ENCODE measurements around the gene ZNF777.
"Not testable (repeated sequence)": the region's sequence is repeated elsewhere in the genome, so short reads cannot be mapped to it uniquely, and the experiment has no call there.

The ZNF777 gene

GRCh38 chr7:149460493-149461277, at the start of gene ZNF777:
ZNF777 (minus strand) TSS chr7:149461062; CDS start chr7:149456022, 5,040 bp downstream.
- peak; percentile 81 for DNase-seq

GRCh38 chr7:149510248-149510647, 49.4 kb upstream of the ZNF777 start:
- DNase-seq = no peak

- no peak for DNase-seq
Measured at GRCh38 chr7:149509774-149510173, 48.9 kb upstream of the ZNF777 start.

GRCh38 chr7:149505551-149505950, 44.7 kb upstream of the ZNF777 start:
- DNase-seq = no peak

- no peak for DNase-seq
Measured at GRCh38 chr7:149501651-149502050, 40.8 kb upstream of the ZNF777 start.

GRCh38 chr7:149500910-149501309, 40.0 kb upstream of the ZNF777 start:
- no peak for DNase-seq

GRCh38 chr7:149500201-149500600, 39.3 kb upstream of the ZNF777 start:
- DNase-seq = no peak

GRCh38 chr7:149498811-149499210, 37.9 kb upstream of the ZNF777 start:
- DNase-seq = no peak

GRCh38 chr7:149497467-149498261, 36.8 kb upstream of the ZNF777 start, which contains the start of gene ZNF746:
ZNF746 (minus strand) TSS chr7:149497809; CDS start chr7:149497536, 273 bp downstream.
- DNase-seq = peak; percentile 85

GRCh38 chr7:149496642-149497391, 36.0 kb upstream of the ZNF777 start:
- DNase-seq = peak; percentile 62

- no peak for DNase-seq
Measured at GRCh38 chr7:149495785-149496641, 35.2 kb upstream of the ZNF777 start.

GRCh38 chr7:149494738-149495368, 34.0 kb upstream of the ZNF777 start:
- no peak for DNase-seq

GRCh38 chr7:149493975-149494374, 33.1 kb upstream of the ZNF777 start:
- DNase-seq = not testable (repeated sequence)

- DNase-seq = no peak
Measured at GRCh38 chr7:149493366-149493765, 32.5 kb upstream of the ZNF777 start.

- no peak for DNase-seq
Measured at GRCh38 chr7:149490083-149490760, 29.4 kb upstream of the ZNF777 start.

GRCh38 chr7:149489391-149490024, 28.6 kb upstream of the ZNF777 start:
- DNase-seq = no peak

GRCh38 chr7:149479568-149479967, 18.7 kb upstream of the ZNF777 start:
- no peak for DNase-seq

- DNase-seq = no peak
Measured at GRCh38 chr7:149478754-149479153, 17.9 kb upstream of the ZNF777 start.

- DNase-seq = no peak
Measured at GRCh38 chr7:149477494-149478443, 16.9 kb upstream of the ZNF777 start.
